HepG2 (cell line): ENCODE data around the gene GGA3. TPM values are rescaled to one million over a fixed set of nuclear protein-coding genes. Genes with fewer than 3 reads are reported as not detected.
A peak's percentile ranks its signal among the peaks of the same experiment; 100 is the strongest.

Experiments
- EEA1 ChIP-seq: sonication (generic); formaldehyde crosslinking; IDR thresholded peaks from 2 replicates; pipeline ENCODE4 v1.5.1; 2020; ENCODE audit warnings: mild to moderate bottlenecking, missing genetic modification reagents, borderline replicate concordance
- ERF ChIP-seq: IDR thresholded peaks from 2 replicates; pipeline ENCODE4 v1.6.1; 2018; ENCODE audit warnings: missing biosample characterization, missing genetic modification reagents
- GATA4 ChIP-seq: sonication (generic); IDR thresholded peaks from 2 replicates; pipeline ENCODE4 v1.6.1; 2016; ENCODE audit warnings: antibody characterized with exemption, low read depth, borderline replicate concordance
- HIVEP1 ChIP-seq: sonication (generic); formaldehyde crosslinking; IDR thresholded peaks from 2 replicates; pipeline ENCODE4 v1.4.0; 2020; ENCODE audit warnings: mild to moderate bottlenecking, missing genetic modification reagents
- KDM5B ChIP-seq: sonication (generic); formaldehyde crosslinking; IDR thresholded peaks from 2 replicates; pipeline ENCODE4 v1.4.0; 2020; ENCODE audit warnings: missing genetic modification reagents, mild to moderate bottlenecking, borderline replicate concordance
- MEF2D ChIP-seq: sonication (generic); formaldehyde crosslinking; IDR thresholded peaks from 2 replicates; pipeline ENCODE4 v1.5.1; 2020; ENCODE audit warnings: mild to moderate bottlenecking, missing genetic modification reagents
- POGK ChIP-seq: sonication (generic); formaldehyde crosslinking; conservative IDR thresholded peaks from 2 replicates; pipeline ENCODE4 v1.8.0; 2022; ENCODE audit warnings: mild to moderate bottlenecking, moderate library complexity, missing genetic modification reagents
- RARG ChIP-seq: sonication (generic); formaldehyde crosslinking; IDR thresholded peaks from 2 replicates; pipeline ENCODE4 v1.4.0; 2020; ENCODE audit warnings: low read depth, mild to moderate bottlenecking, missing genetic modification reagents
- SCMH1 ChIP-seq: sonication (generic); formaldehyde crosslinking; IDR thresholded peaks from 2 replicates; pipeline ENCODE4 v1.9.0; 2021; ENCODE audit warnings: missing genetic modification reagents, mild to moderate bottlenecking, borderline replicate concordance
- SMAD9 ChIP-seq: sonication (generic); formaldehyde crosslinking; IDR thresholded peaks from 2 replicates; pipeline ENCODE4 v1.5.1; 2020; ENCODE audit warnings: mild to moderate bottlenecking, missing genetic modification reagents
- SOX6 ChIP-seq, 2 experiments: fragments of 450-650 bp in 1 of 2; sonication (generic) in 1 of 2; formaldehyde crosslinking in 1 of 2; IDR thresholded peaks; 2 replicates each; pipeline versions ENCODE4 v1.4.0 to v1.6.1; 2017 to 2020; ENCODE audit warnings: antibody characterized with exemption in 1 of 2, mild to moderate bottlenecking in 1 of 2, missing genetic modification reagents in 1 of 2
- TRIM22 ChIP-seq: fragments of 450-650 bp; IDR thresholded peaks from 2 replicates; pipeline ENCODE4 v1.6.1; 2017
- ZBTB25 ChIP-seq: IDR thresholded peaks from 2 replicates; pipeline ENCODE4 v1.6.1; 2018; ENCODE audit warnings: missing genetic modification reagents
- ZBTB37 ChIP-seq: sonication (generic); formaldehyde crosslinking; IDR thresholded peaks from 2 replicates; pipeline ENCODE4 v1.4.0; 2020; ENCODE audit warnings: mild to moderate bottlenecking, missing genetic modification reagents
- ZNF362 ChIP-seq: sonication (generic); formaldehyde crosslinking; IDR thresholded peaks from 2 replicates; pipeline ENCODE4 v1.4.0; 2020; ENCODE audit warnings: missing genetic modification reagents, mild to moderate bottlenecking, borderline replicate concordance
- ZNF512 ChIP-seq: sonication (generic); formaldehyde crosslinking; IDR thresholded peaks from 2 replicates; pipeline ENCODE4 v1.4.0; 2020; ENCODE audit warnings: mild to moderate bottlenecking, missing genetic modification reagents
- ZNF552 ChIP-seq: sonication (generic); formaldehyde crosslinking; IDR thresholded peaks from 2 replicates; pipeline ENCODE4 v1.9.0; 2022; ENCODE audit warnings: missing genetic modification reagents, mild to moderate bottlenecking, borderline replicate concordance
- ZNF569 ChIP-seq: sonication (generic); formaldehyde crosslinking; IDR thresholded peaks from 2 replicates; pipeline ENCODE4 v1.5.0; 2020; ENCODE audit warnings: mild to moderate bottlenecking, missing genetic modification reagents, moderate library complexity, borderline replicate concordance
- ZSCAN21 ChIP-seq: sonication (generic); formaldehyde crosslinking; IDR thresholded peaks from 2 replicates; pipeline ENCODE4 v1.8.0; 2022; ENCODE audit warnings: mild to moderate bottlenecking, missing genetic modification reagents, moderate library complexity, borderline replicate concordance
- polyA plus RNA-seq, 8 experiments: library from polyadenylated mRNA; depleted of rRNA in 3 of 8; stranded (reverse) in 7 of 8; unstranded in 1 of 8; fragments of >200 nt; fragmentation: Illumina TruSeq in 4 of 8; extraction: Trizol in 4 of 8; gene quantifications; 2 replicates each; pipeline versions ENCODE4 v1.2.1 to v1.2.3, GENCODE V29; 2011 to 2016; ENCODE audit warnings: low read depth in 4 of 8, missing spikeins in 1 of 8, mixed read lengths in 1 of 8; ENCODE audit not compliant: insufficient read depth in 1 of 8
- total RNA-seq, 5 experiments: library from RNA; depleted of rRNA; stranded (reverse); fragments of >200 nt; fragmentation: Illumina TruSeq; extraction: Trizol; gene quantifications; 2 replicates each; pipeline ENCODE4 v1.2.3, GENCODE V29; 2016; ENCODE audit warnings: low read depth in 1 of 5

The GGA3 gene
- total and polyA plus RNA-seq, 2 of the 13 experiments (the other 11 are each of a cell fraction or from before 2014, with no cell fraction given): 28.4 to 43.7 TPM

GRCh38 chr17:75205037-75205792, 56.2 kb downstream of the GGA3 start, which contains the start of gene NUP85 (continued):
- no peak for TF ChIP-seq TRIM22
- TF ChIP-seq EEA1: no peak; the same call in 1 of the 2 replicates
- no peak for TF ChIP-seq RARG (CRISPR knock-in tag)
- TF ChIP-seq ZNF512 (CRISPR knock-in tag): no peak
- TF ChIP-seq POGK (CRISPR knock-in tag): peak; percentile 98
- TF ChIP-seq ERF (CRISPR knock-in tag): peak; percentile 92
- TF ChIP-seq ZSCAN21 (CRISPR knock-in tag): peak; percentile 46; the same call in 1 of the 2 replicates
- TF ChIP-seq ZBTB37 (CRISPR knock-in tag): no peak; the same call in 1 of the 2 replicates
- TF ChIP-seq HIVEP1 (CRISPR knock-in tag): peak; percentile 81; the same call in 1 of the 2 replicates
- TF ChIP-seq SOX6 (IDR thresholded peaks at IDR 0.05): no peak
- TF ChIP-seq SOX6 (CRISPR knock-in tag; IDR thresholded peaks at IDR 0.05): peak; percentile 82
- no peak for TF ChIP-seq SCMH1 (CRISPR knock-in tag)
- no peak; the same call in 1 of the 2 replicates for TF ChIP-seq GATA4
- TF ChIP-seq SMAD9 (CRISPR knock-in tag): no peak
- TF ChIP-seq ZNF569 (CRISPR knock-in tag): peak; percentile 86; the same call in 1 of the 2 replicates
- peak; percentile 85 for TF ChIP-seq KDM5B
- TF ChIP-seq ZNF362: peak; percentile 35
- TF ChIP-seq ZBTB25: peak; percentile 26; the same call in 1 of the 2 replicates
- peak; percentile 87 for TF ChIP-seq MEF2D
- peak; percentile 73; the same call in 1 of the 2 replicates for TF ChIP-seq ZNF552 (CRISPR knock-in tag)
